Measurements from ENCODE around the gene MYL7.

The MYL7 gene

GRCh38 chr7:44109991-44110390, 31.1 kb downstream of the MYL7 start:
- no peak for TF ChIP-seq CTCF (IDR thresholded peaks at IDR 0.05; ENCODE audit: low read depth, low read length)

GRCh38 chr7:44108768-44109750, 32.1 kb downstream of the MYL7 start:
- H3K27ac ChIP-seq, result no peak overlapping the region
- no peak overlapping the region for H3K4me3 ChIP-seq (ENCODE audit: low read depth, low read length)
- H3K36me3 ChIP-seq, result peaks cover 60% of the 10 kb centered on the region
- H3K27me3 ChIP-seq (ENCODE audit: insufficient read depth, low read depth, severe bottlenecking), result no peaks in the 10 kb centered on the region
- TF ChIP-seq CTCF (IDR thresholded peaks at IDR 0.05; ENCODE audit: low read depth, low read length), result peak; percentile 27; the same call in 1 of the 2 replicates
- no peak for DNase-seq
- H3K9me3 ChIP-seq (ENCODE audit: severe bottlenecking), result no peaks in the 10 kb centered on the region

More at GRCh38 chr7:44109991-44110390, 31.1 kb downstream of the MYL7 start:
- no peak overlapping the region for H3K27ac ChIP-seq
- no peak for DNase-seq
- peaks cover 69% of the 10 kb centered on the region for H3K36me3 ChIP-seq
- H3K4me3 ChIP-seq (ENCODE audit: low read depth, low read length), result no peak overlapping the region
- no peaks in the 10 kb centered on the region for H3K9me3 ChIP-seq (ENCODE audit: severe bottlenecking)
- no peaks in the 10 kb centered on the region for H3K27me3 ChIP-seq (ENCODE audit: insufficient read depth, low read depth, severe bottlenecking)

GRCh38 chr7:44107961-44108767, 33.0 kb downstream of the MYL7 start:
- Histone ChIP-seq H3K27ac (no peak overlapping the region), H3K36me3 (peaks cover 54% of the 10 kb centered on the region), H3K4me3 (ENCODE audit: low read depth, low read length) (no peak overlapping the region), H3K27me3 (ENCODE audit: insufficient read depth, low read depth, severe bottlenecking) (no peaks in the 10 kb centered on the region), H3K9me3 (ENCODE audit: severe bottlenecking) (no peaks in the 10 kb centered on the region)
- TF ChIP-seq CTCF (IDR thresholded peaks at IDR 0.05; ENCODE audit: low read depth, low read length), result no peak
- no peak for DNase-seq

GRCh38 chr7:44107116-44107960, 33.8 kb downstream of the MYL7 start:
- Histone ChIP-seq H3K36me3 (peaks cover 46% of the 10 kb centered on the region), H3K27me3 (ENCODE audit: insufficient read depth, low read depth, severe bottlenecking) (no peaks in the 10 kb centered on the region), H3K4me3 (ENCODE audit: low read depth, low read length) (no peak overlapping the region), H3K9me3 (ENCODE audit: severe bottlenecking) (no peaks in the 10 kb centered on the region), H3K27ac (no peak overlapping the region)
- TF ChIP-seq CTCF (IDR thresholded peaks at IDR 0.05; ENCODE audit: low read depth, low read length), result no peak
- DNase-seq, result no peak

GRCh38 chr7:44106311-44107065, 34.6 kb downstream of the MYL7 start:
- peaks cover 39% of the 10 kb centered on the region for H3K36me3 ChIP-seq
- H3K9me3 ChIP-seq (ENCODE audit: severe bottlenecking), result no peaks in the 10 kb centered on the region

More at GRCh38 chr7:44106311-44107065, 34.6 kb downstream of the MYL7 start:
- no peak overlapping the region for H3K4me3 ChIP-seq (ENCODE audit: low read depth, low read length)
- no peak for DNase-seq
- TF ChIP-seq CTCF (IDR thresholded peaks at IDR 0.05; ENCODE audit: low read depth, low read length), result no peak
- no peaks in the 10 kb centered on the region for H3K27me3 ChIP-seq (ENCODE audit: insufficient read depth, low read depth, severe bottlenecking)
- H3K27ac ChIP-seq, result no peak overlapping the region
